K562 (cell line): ENCODE data around the gene NRG3. TPM values are rescaled to one million over a fixed set of nuclear protein-coding genes. Genes with fewer than 3 reads are reported as not detected.

Source experiments
- ATAC-seq: fragments of 200-7000 bp; cut with Tn5 transposase; 3 replicates; pipeline ENCODE4 v1.9.1; 2020; ENCODE audit warnings: moderate library complexity
- BruUV-seq: library from RNA; stranded (reverse); fragments of 400-500 nt; replicated peaks from 2 replicates; lab custom pipeline; 2021; lab: Mats Ljungman, UMichigan
- CTCF ChIA-PET: fragments of 300-600 bp; formaldehyde crosslinking; extraction: SDS; loops from one replicate; lab custom pipeline; 2021; ENCODE audit warnings: low intra/inter-chr PET ratio; lab: Yijun Ruan, JAX
- POLR2A ChIA-PET: fragments of 300-600, 350-650 bp; sonication (Branson Sonifier 250); formaldehyde crosslinking; extraction: SDS; loops from one replicate; lab custom pipeline; 2021; ENCODE audit warnings: antibody characterized with exemption, inconsistent platforms; lab: Yijun Ruan, JAX
- DNase-seq, 4 experiments: peaks; one replicate each; pipeline versions ENCODE4 v3.0.0 to v3.0.0-alpha.2; 2011 to 2018; ENCODE audit warnings: low spot score in 3 of 4, mixed read lengths in 3 of 4; ENCODE audit errors: extremely low read depth in 1 of 4
- FAIRE-seq: peaks from 2 replicates; lab custom pipeline; 2011; peaks lifted over from hg19 to GRCh38; lab: Jason Lieb, UNC
- H2AFZ ChIP-seq: 2 replicates; pipeline ENCODE4 v1.6.0; 2011; ENCODE audit warnings: low read depth, low read length, control low read depth, inconsistent platforms
- H3K27ac ChIP-seq: fragments of 200-600 bp; 3 replicates; pipeline ENCODE4 v1.8.0; 2011; ENCODE audit warnings: low read depth, mild to moderate bottlenecking, control low read depth, inconsistent platforms, low read length, moderate library complexity, mixed read lengths; ENCODE audit errors: extremely low read depth
- H3K27me3 ChIP-seq, 2 experiments: fragments of 300-600 bp in 1 of 2; 2 replicates in 1 of 2; 3 replicates in 1 of 2; pipeline versions ENCODE4 v1.6.0 to v1.8.0; 2011; ENCODE audit warnings: inconsistent platforms in 2 of 2, low read length in 2 of 2, mild to moderate bottlenecking in 1 of 2, mixed read lengths in 1 of 2, moderate library complexity in 1 of 2; ENCODE audit not compliant: control insufficient read depth in 2 of 2, insufficient read depth in 2 of 2
- H3K36me3 ChIP-seq: fragments of 300-600 bp; 3 replicates; pipeline ENCODE4 v1.8.0; 2011; ENCODE audit warnings: mild to moderate bottlenecking, low read length, inconsistent platforms; ENCODE audit not compliant: control insufficient read depth, insufficient read depth
- H3K4me1 ChIP-seq, 2 experiments: fragments of 200-600 bp in 1 of 2; replicated peaks in 1 of 2; 2 replicates in 1 of 2; 3 replicates in 1 of 2; pipeline versions ENCODE4 v1.5.1 to v1.8.0; 2011; ENCODE audit warnings: inconsistent platforms in 2 of 2, low read length in 2 of 2, mild to moderate bottlenecking in 1 of 2, mixed read lengths in 1 of 2, moderate library complexity in 1 of 2; ENCODE audit not compliant: control insufficient read depth in 2 of 2, insufficient read depth in 2 of 2
- H3K4me2 ChIP-seq: 2 replicates; pipeline ENCODE4 v1.6.1; 2011; ENCODE audit warnings: low read length, control low read depth, inconsistent platforms, mixed read lengths; ENCODE audit not compliant: insufficient read depth
- H3K4me3 ChIP-seq: fragments of 200-600 bp; sonication (generic), shearing (Covaris generic); 2 replicates; pipeline ENCODE4 v1.5.1; 2016; ENCODE audit warnings: control low read depth, inconsistent platforms
- H3K79me2 ChIP-seq: fragments of 200-600 bp; 3 replicates; pipeline ENCODE4 v1.8.0; 2011; ENCODE audit warnings: low read length, inconsistent platforms; ENCODE audit not compliant: control insufficient read depth, insufficient read depth
- H3K9ac ChIP-seq, 2 experiments: 2 replicates each; pipeline versions ENCODE4 v1.6.0 to v1.6.1; 2011; ENCODE audit warnings: low read depth in 2 of 2, low read length in 2 of 2, control low read depth in 1 of 2, inconsistent platforms in 1 of 2, mild to moderate bottlenecking in 1 of 2, mixed read lengths in 1 of 2; ENCODE audit not compliant: insufficient read depth in 1 of 2
- H3K9me1 ChIP-seq: one replicate; pipeline ENCODE4 v1.6.0; 2011; ENCODE audit warnings: inconsistent platforms, mild to moderate bottlenecking, low read length, moderate library complexity; ENCODE audit not compliant: control insufficient read depth, insufficient read depth
- H3K9me3 ChIP-seq: replicated peaks from 2 replicates; pipeline ENCODE4 v1.5.1; 2011; ENCODE audit warnings: low read depth, low read length, inconsistent platforms; ENCODE audit not compliant: control insufficient read depth, insufficient read depth
- H4K20me1 ChIP-seq: replicated peaks from 2 replicates; pipeline ENCODE4 v1.6.1; 2011; ENCODE audit warnings: low read length, inconsistent platforms, mixed read lengths; ENCODE audit not compliant: control insufficient read depth, insufficient read depth
- CEBPZ ChIP-seq: fragments of 150-350 bp; IDR thresholded peaks from 2 replicates; pipeline ENCODE4 v1.6.1; 2014; ENCODE audit warnings: low read depth, mild to moderate bottlenecking, low read length, borderline replicate concordance
- U2AF1 ChIP-seq: fragments of 200-400 bp; formaldehyde crosslinking; optimal IDR thresholded peaks from 2 replicates; pipeline ENCODE3; 2017; ENCODE audit warnings: mild to moderate bottlenecking, low read depth, low read length, moderate library complexity
- ZBTB33 ChIP-seq: sonication (generic); formaldehyde crosslinking; IDR thresholded peaks from 2 replicates; pipeline ENCODE4 v1.8.1; 2023; ENCODE audit warnings: mild to moderate bottlenecking, missing genetic modification reagents
- ZNF551 ChIP-seq: fragments of 250-450 bp; sonication (Bioruptor Pico); IDR thresholded peaks from 2 replicates; pipeline ENCODE4 v1.5.0; 2021; ENCODE audit warnings: mild to moderate bottlenecking, moderate library complexity
- WGBS: fragments of 100-300 bp; shearing (Covaris generic); methylation state at CpG from one replicate; pipeline ENCODE4 v1.1.6; 2016; ENCODE audit warnings: low coverage, mixed read lengths; ENCODE audit not compliant: insufficient coverage; ENCODE audit errors: missing lambda C conversion rate; 5-methylcytosine and 5-hydroxymethylcytosine counted together
- in situ Hi-C: fragments of 300-500 bp; cut with MboI; formaldehyde crosslinking; loops from 4 replicates; pipeline ENCODE4 v1.15.0; 2018; ENCODE audit warnings: inconsistent platforms, mixed read lengths
- intact Hi-C: fragments of 100-400 bp; cut with micrococcal nuclease; formaldehyde crosslinking; loops from 2 replicates; pipeline ENCODE4 v1.14.2; 2022
- polyA plus RNA-seq, 8 experiments: library from polyadenylated mRNA; depleted of rRNA in 4 of 8; stranded (reverse) in 5 of 8; unstranded in 3 of 8; fragments of >200 nt; fragmentation: Nextera tagmentation in 2 of 8; fragmentation: Illumina TruSeq in 1 of 8; extraction: Ambion mirVana in 2 of 8; extraction: Trizol in 1 of 8; gene quantifications; 2 replicates each; pipeline versions ENCODE4 v1.2.1 to v1.2.3, GENCODE V29; 2011 to 2014; ENCODE audit warnings: inconsistent platforms in 1 of 8, missing spikeins in 1 of 8
- total RNA-seq, 7 experiments: library from RNA; depleted of rRNA in 6 of 7; stranded (reverse); fragments of >200 nt in 6 of 7; fragmentation: Illumina TruSeq in 2 of 7; extraction: Trizol in 2 of 7; gene quantifications; 2 replicates each; pipeline versions ENCODE4 v1.2.1 to v1.2.3, GENCODE V29; 2011 to 2021; ENCODE audit warnings: low replicate concordance in 1 of 7
- TF ChIP-seq, protein P1 (sequence below): sonication (generic); formaldehyde crosslinking; IDR thresholded peaks from 2 replicates; pipeline ENCODE4 v1.8.0; 2022; ENCODE audit warnings: mild to moderate bottlenecking, missing genetic modification reagents

NRG3 gene
- total and polyA plus RNA-seq, 9 of the 15 experiments (the other 6 are each of a cell fraction or from before 2014, with no cell fraction given), result not detected

DNA sequence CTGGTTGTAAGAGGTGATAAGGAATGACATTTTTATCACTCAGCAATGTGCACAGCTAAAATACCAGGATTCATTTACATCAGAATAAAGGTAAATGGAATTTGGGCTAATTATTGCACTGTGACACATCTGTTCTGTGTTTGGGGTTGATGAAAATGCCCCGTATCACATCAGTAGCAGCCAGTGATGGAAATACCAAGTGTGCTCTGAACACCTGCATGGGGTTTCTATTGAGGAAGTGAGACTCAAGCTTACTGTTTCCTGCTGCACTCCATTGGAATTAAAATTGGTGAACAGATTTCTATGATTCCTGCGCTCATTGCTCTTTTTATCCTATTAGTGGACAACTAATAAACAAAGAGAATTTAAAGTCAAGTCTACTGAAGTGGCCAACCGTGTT, 296.9 kb downstream of the NRG3 start (continued):
- TF ChIP-seq CEBPZ, result no peak
- no peak for TF ChIP-seq ZNF551 (CRISPR knock-in tag)
- no peak for TF ChIP-seq ZBTB33 (CRISPR knock-in tag)

- no peak for ATAC-seq
- no peak overlapping the region for H3K9ac ChIP-seq
- in situ Hi-C loops, result no loop called here
- no peaks in the 10 kb centered on the region for H3K27me3 ChIP-seq
- intact Hi-C loops, result no loop called here
- H2AFZ ChIP-seq, result no peak overlapping the region
- 0% methylated on average over 3 of the region's 3 CpGs for WGBS
- ChIA-PET POLR2A (no interaction called here), CTCF (no interaction called here)
- H3K36me3 ChIP-seq, result no peaks in the 10 kb centered on the region
- no peak for DNase-seq
- H4K20me1 ChIP-seq, result no peaks in the 10 kb centered on the region
- no peaks in the 10 kb centered on the region for H3K79me2 ChIP-seq
- H3K27ac ChIP-seq, result no peak overlapping the region
- H3K4me2 ChIP-seq, result no peak overlapping the region
- H3K9me3 ChIP-seq, result 0 out of 2 replicates have a peak, but pooled peaks cover 2% of the 10 kb centered on the region
- no peaks in the 10 kb centered on the region for H3K4me1 ChIP-seq
- H3K9me1 ChIP-seq, result no peaks in the 10 kb centered on the region
- H3K4me3 ChIP-seq, result no peak overlapping the region
- BruUV-seq, result no TSS peak
- FAIRE-seq, result no peak
- TF ChIP-seq U2AF1, result no peak
- TF ChIP-seq, protein P1, sequence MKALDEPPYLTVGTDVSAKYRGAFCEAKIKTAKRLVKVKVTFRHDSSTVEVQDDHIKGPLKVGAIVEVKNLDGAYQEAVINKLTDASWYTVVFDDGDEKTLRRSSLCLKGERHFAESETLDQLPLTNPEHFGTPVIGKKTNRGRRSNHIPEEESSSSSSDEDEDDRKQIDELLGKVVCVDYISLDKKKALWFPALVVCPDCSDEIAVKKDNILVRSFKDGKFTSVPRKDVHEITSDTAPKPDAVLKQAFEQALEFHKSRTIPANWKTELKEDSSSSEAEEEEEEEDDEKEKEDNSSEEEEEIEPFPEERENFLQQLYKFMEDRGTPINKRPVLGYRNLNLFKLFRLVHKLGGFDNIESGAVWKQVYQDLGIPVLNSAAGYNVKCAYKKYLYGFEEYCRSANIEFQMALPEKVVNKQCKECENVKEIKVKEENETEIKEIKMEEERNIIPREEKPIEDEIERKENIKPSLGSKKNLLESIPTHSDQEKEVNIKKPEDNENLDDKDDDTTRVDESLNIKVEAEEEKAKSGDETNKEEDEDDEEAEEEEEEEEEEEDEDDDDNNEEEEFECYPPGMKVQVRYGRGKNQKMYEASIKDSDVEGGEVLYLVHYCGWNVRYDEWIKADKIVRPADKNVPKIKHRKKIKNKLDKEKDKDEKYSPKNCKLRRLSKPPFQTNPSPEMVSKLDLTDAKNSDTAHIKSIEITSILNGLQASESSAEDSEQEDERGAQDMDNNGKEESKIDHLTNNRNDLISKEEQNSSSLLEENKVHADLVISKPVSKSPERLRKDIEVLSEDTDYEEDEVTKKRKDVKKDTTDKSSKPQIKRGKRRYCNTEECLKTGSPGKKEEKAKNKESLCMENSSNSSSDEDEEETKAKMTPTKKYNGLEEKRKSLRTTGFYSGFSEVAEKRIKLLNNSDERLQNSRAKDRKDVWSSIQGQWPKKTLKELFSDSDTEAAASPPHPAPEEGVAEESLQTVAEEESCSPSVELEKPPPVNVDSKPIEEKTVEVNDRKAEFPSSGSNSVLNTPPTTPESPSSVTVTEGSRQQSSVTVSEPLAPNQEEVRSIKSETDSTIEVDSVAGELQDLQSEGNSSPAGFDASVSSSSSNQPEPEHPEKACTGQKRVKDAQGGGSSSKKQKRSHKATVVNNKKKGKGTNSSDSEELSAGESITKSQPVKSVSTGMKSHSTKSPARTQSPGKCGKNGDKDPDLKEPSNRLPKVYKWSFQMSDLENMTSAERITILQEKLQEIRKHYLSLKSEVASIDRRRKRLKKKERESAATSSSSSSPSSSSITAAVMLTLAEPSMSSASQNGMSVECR, result no peak
These were observed 301.6 kb downstream of the NRG3 start for GRCh38 chr10:82176587-82176986.
